Fibroblast of pulmonary artery (primary cell): ENCODE results near the gene COL6A1.

Experiments used
- DNase-seq: peaks from one replicate; pipeline ENCODE4 v3.0.0-alpha.2; 2010; ENCODE audit warnings: low read depth
- H3K4me3 ChIP-seq: replicated peaks from 2 replicates; pipeline ENCODE4 v1.5.1; 2011; ENCODE audit warnings: low read depth, mild to moderate bottlenecking, control low read depth, low read length, moderate library complexity
- CTCF ChIP-seq: IDR thresholded peaks from 2 replicates; pipeline ENCODE4 v1.5.1; 2011; ENCODE audit warnings: mild to moderate bottlenecking, control low read depth, low read length, inconsistent platforms; ENCODE audit errors: missing control alignments

COL6A1 gene

GRCh38 chr21:45962531-45963231 is 18.9 kb upstream of the COL6A1 start:
- no peak for DNase-seq
- no peak for TF ChIP-seq CTCF
- no peak overlapping the region for H3K4me3 ChIP-seq

- no peak for DNase-seq
- H3K4me3 ChIP-seq: no peak overlapping the region
- TF ChIP-seq CTCF: no peak
Observed at GRCh38 chr21:45963232-45963570, 18.4 kb upstream of the COL6A1 start.

- no peak for DNase-seq
- H3K4me3 ChIP-seq: no peak overlapping the region
- no peak for TF ChIP-seq CTCF
Observed at GRCh38 chr21:45964649-45965048, 16.9 kb upstream of the COL6A1 start.

GRCh38 chr21:45965084-45965809 is 16.3 kb upstream of the COL6A1 start:
- no peak overlapping the region for H3K4me3 ChIP-seq
- no peak for DNase-seq
- TF ChIP-seq CTCF: no peak

- no peak for TF ChIP-seq CTCF
- no peak overlapping the region for H3K4me3 ChIP-seq
- DNase-seq: no peak
Observed at GRCh38 chr21:45966791-45967394, 14.7 kb upstream of the COL6A1 start.

GRCh38 chr21:45969921-45970673 is 11.5 kb upstream of the COL6A1 start:
- no peak for DNase-seq
- no peak for TF ChIP-seq CTCF
- no peak overlapping the region for H3K4me3 ChIP-seq
